SU-DHL-6 (cell line): Measurements from ENCODE around the gene IKZF2.

Experiments
- EZH2phosphoT487 ChIP-seq: fragments of 200-600 bp; sonication (generic), shearing (Covaris generic); conservative IDR thresholded peaks from 2 replicates; pipeline ENCODE4 v1.6.1; 2018; ENCODE audit warnings: mild to moderate bottlenecking, antibody characterized with exemption, low read length, moderate library complexity, mixed read lengths
- TF ChIP-seq, protein P1 (sequence below): fragments of 200-600 bp; sonication (generic); IDR thresholded peaks from one replicate; pipeline ENCODE4 v1.5.1; 2017; ENCODE audit warnings: antibody characterized with exemption, mild to moderate bottlenecking, low read length, moderate library complexity; ENCODE audit not compliant: insufficient read depth, poor library complexity, severe bottlenecking

DNA sequence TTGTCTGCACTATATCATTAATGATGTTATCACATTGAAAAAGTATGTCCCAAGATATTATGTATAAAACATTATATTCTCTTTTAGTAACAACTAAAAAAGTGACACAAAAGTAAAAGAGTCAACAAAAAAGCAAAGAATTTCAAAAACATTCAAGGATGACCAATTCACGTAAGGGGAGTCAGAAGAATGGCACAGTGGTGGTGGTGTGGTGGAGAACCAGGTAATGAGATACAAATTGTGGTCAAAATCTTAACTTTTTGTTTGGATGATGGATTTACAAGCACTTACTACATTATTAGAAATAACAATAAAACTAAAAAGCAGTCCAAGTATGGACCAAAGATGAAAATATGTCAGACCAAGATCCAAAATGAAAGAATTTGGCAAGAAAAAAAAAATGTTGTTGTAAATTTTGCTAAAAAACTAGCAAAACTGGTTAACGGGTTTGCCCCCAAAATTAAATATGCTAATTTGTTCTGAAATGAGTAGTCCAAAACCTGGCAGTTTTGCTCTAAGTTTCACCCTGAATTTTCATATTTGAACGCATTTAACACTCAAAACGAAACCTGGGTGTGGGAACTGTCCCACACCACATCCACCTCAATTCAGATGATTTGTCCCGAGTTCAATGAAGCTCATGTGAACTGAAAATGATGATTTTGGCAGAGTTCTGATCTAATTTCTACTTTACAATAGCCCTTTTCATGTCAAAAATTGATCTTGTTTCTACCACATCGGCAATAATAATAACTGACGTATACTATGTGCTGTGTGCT lies 135.8 kb downstream of the IKZF2 start:
- TF ChIP-seq EZH2phosphoT487, result no peak
- TF ChIP-seq, protein P1, sequence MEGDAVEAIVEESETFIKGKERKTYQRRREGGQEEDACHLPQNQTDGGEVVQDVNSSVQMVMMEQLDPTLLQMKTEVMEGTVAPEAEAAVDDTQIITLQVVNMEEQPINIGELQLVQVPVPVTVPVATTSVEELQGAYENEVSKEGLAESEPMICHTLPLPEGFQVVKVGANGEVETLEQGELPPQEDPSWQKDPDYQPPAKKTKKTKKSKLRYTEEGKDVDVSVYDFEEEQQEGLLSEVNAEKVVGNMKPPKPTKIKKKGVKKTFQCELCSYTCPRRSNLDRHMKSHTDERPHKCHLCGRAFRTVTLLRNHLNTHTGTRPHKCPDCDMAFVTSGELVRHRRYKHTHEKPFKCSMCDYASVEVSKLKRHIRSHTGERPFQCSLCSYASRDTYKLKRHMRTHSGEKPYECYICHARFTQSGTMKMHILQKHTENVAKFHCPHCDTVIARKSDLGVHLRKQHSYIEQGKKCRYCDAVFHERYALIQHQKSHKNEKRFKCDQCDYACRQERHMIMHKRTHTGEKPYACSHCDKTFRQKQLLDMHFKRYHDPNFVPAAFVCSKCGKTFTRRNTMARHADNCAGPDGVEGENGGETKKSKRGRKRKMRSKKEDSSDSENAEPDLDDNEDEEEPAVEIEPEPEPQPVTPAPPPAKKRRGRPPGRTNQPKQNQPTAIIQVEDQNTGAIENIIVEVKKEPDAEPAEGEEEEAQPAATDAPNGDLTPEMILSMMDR, result no peak
